Inflammatory macrophage (primary cell): Measurements from ENCODE around the gene BAD.
"Not testable (repeated sequence)": the region's sequence is repeated elsewhere in the genome, so short reads cannot be mapped to it uniquely, and the experiment has no call there.

Experiments used
- DNase-seq, 2 donors: peaks; one replicate each; pipeline ENCODE4 v3.0.0-alpha.2; 2020 to 2022
- total RNA-seq, 18 experiments: gene quantifications; one replicate each; lab custom pipeline; 2026; ENCODE audit warnings: mixed read lengths in 6 of 18, inconsistent platforms in 2 of 18; lab: John Stamatoyannopoulos, UW

Gene BAD
- total RNA-seq, result 6.7 to 27.8 (median 14.4) reads per million in 18 experiments

DNA sequence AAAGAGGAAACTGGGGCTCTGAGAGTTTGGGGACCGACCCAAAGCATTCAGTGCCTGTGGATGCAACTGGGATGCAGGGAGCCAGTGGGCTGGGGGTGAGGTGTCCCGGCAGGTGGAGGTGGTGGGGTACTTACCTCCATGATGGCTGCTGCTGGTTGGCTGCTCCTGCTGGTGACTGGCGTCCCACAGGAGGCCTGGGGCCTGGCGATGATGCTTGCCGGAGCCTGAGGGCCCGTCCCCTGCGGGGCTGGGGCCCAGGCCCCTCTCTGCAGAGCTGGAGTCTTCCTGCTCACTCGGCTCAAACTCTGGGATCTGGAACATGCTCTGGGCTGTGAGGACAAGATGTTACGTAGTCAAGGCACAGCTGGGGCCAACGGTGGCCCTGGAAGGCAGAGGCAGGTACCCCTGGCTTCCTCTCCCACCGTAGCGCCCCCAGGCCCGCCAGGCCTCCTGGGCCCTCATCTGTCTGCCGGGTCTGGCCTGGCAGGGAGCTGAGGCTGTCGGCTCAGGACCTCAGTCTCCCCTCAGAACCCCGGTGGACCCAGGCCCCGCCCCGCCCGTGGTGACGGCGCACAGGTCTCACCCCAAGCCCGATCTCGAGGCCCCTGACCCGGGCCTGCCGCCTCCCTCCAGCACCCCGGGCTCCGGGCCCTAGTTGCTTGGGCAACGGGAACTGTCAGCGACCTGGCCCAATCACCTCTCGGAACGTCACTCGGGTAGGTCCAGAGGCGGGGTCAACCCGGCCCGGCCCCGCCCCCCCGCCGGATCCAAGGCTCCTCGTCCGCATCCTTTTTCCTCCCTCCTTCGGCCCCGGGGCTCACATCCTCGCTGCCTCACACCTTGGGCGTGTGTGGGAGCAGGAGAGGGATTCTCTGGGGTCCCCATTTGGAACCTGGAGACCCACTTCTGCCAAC lies at the start of gene BAD:
BAD (minus strand) TSS at position 618 of the 914 bp plus-strand sequence; CDS start at position 321, 297 bp downstream.
- DNase-seq, result peak; percentile 92 to 94

DNA sequence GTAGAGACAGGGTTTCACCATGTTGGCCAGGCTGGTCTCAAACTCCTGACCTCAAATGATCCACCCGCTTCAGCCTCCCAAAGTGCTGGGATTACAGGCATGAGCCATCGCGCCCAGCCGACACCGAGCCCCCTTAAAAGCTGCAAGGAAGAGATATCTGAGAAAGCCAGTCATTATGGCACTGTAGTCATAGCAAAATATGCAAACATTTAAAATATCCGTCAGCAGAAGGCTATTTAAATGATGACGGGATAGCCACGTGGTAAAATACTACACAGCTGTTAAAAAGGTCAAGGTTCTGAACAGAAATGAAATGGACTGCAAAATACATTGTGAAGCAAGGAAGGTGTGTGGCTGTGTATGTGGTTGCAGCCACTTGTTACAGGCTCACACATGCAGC lies 49.1 kb upstream of the BAD start:
- no peak for DNase-seq

DNA sequence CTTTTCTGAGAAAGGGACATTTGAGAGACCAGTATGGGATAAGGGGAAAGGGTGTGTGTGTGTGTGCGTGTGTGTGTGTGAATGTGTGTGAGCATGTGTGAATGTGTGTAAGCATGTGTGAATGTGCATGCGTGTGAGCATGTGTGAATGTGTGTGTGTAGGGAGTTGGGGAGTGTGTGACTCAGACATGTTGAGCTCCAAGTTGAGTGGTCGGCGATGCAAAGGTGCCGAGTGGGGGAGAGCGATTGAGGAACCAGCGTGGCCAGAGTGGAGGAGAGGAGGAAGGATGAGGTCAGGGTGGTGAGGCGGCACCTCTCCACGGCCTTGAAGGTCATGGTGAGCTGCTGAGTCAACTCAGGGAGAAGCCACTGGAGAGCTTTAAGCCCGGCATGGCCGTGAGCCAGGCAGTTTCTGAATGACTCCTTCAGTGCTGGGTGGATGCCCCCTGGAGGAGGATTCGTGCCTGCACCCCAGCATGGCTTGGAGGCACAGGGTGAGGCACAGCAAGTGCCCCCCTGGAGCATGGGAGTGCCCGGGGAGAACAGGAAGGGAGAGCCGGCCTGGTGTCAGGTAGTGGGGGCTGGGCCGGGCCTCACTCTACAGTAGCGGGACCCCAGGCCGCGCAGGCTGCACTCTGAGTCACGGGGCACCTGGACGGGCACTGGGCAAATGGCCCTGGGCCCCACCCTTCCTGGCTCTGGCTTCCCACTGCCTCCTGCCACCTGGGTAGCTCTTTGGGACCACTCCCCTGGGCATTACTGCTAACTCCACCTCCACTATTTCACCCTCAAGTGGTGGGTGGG lies 47.3 kb upstream of the BAD start:
- DNase-seq, result peak; percentile 90 to 93

DNA sequence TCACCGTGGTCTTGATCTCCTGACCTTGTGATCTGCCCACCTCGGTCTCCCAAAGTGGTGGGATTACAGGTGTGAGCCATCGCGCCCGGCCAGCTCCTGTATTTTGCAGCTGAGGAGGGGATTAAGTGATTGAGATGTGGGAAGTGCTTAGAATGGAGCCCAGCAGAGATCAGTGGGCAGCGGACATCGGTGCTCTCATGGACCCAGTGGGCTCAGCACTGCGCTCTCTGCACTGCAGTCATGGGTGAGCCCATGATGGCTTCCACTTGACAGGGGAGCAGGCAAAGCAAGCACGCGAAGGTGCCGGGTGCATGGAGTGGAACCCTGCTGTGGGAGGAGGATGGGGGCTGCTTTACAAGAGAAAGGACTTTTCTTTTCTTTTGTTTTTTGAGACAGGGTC lies 46.4 kb upstream of the BAD start:
- DNase-seq, result no peak

DNA sequence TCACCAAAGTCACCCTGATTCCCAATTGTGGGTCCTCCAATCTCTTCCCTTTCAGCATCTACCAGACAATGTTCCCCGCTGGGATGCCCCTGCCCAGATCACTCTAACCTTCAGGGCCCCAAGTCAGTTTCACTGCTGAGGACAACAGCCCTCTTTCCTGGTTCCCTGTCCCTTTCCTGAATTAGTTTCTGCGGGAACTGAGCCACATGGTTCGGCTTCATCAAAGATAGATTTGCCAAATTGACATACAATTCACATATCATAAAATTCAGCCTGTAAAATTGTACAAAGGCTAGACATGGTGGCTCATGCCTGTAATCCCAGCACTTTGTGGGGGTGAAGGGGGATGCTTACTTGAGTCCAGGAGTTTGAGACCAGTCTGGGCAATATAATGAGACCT lies 43.5 kb upstream of the BAD start:
- DNase-seq, result no peak

DNA sequence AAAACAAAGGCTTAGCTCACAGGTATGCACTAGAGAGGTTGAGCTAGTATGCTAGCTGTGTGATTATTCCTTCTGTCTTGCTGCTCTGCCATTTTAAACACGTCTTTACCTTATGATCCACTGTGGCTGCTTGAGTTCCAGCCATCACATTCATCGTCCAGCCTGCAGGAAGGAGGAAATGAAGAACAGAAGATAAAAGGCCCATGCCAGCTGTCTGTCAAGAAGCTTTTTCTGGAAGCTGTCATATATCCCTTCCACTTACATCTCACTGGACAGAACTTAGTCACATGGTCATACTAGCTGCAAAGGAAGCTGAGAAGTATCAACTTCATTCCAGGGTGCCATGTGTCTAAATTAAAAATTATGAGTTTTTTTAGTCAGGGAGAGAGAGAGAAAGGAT lies 42.9 kb upstream of the BAD start:
- no peak for DNase-seq

DNA sequence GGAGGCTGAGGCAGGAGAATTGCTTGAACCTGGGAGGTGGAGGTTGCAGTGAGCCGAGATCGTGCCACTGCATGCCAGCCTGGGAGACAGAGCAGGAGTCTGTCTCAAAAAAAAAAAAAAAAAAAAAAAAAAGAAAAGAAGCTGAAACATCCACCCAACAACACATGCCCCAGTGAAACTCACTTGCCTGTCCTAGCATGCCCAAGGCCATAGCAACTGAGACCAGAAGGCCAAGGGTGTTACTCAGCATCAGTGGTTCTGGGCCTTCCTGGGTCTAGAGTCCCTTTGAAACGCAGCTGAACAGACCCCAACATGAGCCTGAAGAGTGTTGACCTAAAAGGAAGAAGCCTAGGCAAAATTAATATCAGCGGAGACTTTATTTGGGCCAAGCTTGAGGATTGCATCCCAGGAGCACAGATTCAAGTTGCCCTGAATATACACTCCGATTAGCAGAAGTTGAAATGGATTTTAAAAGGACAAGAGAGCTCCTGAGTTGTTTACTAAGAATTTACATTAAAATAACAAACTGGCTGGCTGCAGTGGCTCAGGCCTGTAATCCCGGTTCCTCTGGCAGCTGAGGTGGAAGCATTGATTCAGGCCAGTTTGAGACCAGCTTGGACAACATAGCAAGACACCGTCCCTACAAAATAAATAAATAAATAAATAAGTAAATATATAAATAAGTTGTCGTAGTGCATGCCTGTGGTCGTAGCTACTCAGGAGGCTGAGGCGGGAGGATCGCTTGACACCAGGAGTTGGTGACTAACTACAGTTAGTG lies 40.4 kb upstream of the BAD start:
- no peak for DNase-seq

DNA sequence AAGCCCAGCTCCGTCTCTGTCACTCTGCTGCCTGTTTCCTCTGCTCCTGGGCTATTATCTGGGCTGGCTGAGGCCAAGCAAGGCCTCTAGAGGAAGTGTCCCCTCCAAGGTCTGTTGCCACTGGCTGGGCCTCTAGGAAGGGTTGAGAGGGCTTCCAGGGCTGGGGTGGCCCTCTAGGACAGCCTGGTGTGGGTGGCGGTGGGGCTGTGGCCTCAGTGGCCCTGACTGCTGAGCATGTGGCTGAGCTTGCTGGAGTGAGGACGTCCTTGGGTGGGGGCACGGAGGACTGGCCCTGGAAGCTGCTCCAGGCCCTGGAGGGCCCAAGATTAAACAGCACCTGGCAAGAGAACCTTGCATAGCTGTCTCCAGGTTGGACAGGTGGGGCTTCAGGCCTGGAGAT lies 39.5 kb upstream of the BAD start:
- not testable (repeated sequence) for DNase-seq

DNA sequence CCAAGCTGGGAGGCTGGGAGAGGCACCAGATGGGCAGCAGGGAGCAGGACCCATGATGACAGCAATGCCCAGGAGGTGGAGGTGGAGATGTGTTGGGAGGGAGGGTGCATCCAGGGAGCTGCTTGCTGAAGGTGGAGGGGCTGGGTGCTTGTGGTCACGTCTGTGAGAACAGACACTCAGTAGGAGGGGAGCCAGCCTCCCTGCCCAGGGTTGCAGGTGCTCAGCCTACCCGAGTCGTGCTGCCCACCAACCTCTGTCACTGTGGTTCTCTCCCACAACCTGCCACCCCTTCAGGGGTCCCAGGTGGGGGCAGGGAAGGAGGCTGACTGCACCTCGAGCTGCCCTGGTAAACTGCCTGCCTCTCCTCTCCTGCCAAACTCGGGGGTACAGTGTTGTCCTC lies 38.9 kb upstream of the BAD start:
- DNase-seq, result no peak

DNA sequence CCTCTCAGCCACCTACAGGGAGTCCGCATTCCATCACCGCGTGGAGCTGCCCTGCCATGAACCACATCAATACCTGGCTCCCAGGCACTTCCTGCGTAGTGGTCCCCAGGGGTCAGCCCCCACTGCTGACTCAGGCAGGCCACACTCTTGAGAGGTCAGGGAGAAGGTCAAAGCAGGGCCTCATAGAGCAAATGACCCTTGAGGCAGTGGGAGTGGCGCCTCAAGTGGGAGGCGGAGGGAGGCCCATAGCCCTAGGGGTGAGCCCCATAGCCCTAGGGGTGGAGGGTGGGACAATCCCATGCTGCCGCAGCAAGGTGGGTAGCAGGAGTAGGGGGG lies 38.4 kb upstream of the BAD start:
- DNase-seq, result no peak

DNA sequence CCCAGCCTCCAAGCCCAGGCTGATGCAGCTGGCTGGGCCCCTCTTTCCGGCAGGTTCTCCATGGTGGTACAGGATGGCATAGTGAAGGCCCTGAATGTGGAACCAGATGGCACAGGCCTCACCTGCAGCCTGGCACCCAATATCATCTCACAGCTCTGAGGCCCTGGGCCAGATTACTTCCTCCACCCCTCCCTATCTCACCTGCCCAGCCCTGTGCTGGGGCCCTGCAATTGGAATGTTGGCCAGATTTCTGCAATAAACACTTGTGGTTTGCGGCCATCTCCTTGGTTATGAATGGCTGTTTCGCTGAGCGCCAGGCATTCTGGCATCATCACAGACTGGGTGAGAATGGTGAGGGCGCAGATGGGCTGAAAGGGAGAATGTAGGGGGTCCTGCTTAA lies 37.1 kb upstream of the BAD start:
- DNase-seq, result no peak

DNA sequence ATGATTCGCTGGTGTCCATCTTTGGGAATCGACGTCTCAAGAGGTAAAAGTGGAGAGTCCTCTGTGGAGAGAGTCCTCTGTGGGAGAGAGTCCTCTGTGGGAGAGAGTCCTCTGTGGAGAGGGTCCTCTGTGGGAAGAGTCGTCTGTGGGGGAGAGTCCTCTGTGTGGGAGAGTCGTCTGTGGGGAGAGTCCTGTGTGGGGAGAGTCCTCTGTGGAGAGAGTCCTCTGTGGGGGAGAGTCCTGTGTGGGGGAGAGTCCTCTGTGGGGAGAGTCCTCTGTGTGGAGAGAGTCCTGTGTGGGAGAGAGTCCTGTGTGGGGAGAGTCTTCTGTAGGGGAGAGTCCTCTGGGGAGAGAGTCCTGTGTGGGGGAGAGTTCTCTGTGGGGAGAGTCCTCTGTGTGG lies 36.6 kb upstream of the BAD start:
- no peak for DNase-seq

DNA sequence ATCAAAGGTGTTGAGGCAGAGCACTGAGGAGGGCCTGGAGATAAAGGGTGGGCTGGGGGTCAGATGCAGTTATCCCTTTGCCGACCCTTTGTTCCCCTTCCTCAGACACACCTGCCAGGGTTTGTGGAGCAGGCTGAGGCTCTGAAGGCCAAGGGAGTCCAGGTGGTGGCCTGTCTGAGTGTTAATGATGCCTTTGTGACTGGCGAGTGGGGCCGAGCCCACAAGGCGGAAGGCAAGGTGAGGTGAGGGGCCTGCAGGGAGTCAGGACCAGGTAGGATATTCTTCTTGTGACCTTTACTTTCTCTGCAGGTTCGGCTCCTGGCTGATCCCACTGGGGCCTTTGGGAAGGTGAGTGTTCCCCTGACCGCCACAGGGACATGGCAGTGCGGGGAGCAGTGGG lies 36.1 kb upstream of the BAD start:
- no peak for DNase-seq

DNA sequence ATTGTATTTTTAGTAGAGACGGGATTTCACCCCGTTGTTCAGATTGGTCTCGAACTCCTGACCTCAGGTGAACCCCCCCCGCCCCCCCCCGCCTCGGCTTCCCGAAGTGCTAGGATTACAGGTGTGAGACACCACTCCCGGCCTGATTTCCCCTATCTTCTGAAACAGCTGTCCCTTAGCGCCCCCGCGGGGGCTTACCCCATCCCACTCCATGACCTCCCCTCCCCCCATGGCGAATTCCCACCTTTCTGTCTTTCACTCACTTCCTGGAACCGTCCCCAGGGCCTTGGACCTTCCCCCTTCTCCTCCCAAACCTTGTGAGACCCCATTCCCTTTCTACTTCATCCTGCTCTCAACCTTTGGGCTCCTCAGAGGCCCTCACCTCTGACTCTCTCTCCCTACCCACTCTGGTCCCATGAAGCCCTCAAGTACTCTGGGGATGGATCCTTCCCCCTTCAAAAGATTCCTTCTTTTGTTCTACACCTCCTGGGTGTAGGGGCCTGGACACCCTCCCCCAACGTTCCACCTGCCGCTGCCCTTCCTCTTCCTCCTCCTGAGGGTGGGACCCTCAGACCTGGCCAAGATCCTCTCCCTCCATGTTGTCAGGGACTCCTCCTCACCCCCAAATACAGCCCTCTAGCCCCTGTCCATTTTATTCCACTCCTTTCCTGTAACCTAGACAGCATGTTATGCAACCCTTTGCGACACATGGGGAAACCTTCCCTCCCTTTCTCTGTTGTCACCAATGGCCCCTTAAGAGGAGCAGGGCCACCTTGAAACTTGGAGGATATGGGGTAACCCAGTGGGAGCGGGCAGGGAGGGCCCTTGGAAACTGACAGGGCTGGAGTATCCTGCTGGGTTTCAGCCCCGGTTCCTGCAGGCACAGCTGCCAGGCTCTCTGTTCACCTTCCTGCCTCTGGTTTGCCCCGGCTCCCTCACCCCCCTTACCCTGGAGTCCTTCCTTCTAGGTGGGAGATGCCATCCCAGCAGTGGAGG lies 34.6 kb upstream of the BAD start:
- peak in 1 of 2 donors; percentile 28 for DNase-seq

DNA sequence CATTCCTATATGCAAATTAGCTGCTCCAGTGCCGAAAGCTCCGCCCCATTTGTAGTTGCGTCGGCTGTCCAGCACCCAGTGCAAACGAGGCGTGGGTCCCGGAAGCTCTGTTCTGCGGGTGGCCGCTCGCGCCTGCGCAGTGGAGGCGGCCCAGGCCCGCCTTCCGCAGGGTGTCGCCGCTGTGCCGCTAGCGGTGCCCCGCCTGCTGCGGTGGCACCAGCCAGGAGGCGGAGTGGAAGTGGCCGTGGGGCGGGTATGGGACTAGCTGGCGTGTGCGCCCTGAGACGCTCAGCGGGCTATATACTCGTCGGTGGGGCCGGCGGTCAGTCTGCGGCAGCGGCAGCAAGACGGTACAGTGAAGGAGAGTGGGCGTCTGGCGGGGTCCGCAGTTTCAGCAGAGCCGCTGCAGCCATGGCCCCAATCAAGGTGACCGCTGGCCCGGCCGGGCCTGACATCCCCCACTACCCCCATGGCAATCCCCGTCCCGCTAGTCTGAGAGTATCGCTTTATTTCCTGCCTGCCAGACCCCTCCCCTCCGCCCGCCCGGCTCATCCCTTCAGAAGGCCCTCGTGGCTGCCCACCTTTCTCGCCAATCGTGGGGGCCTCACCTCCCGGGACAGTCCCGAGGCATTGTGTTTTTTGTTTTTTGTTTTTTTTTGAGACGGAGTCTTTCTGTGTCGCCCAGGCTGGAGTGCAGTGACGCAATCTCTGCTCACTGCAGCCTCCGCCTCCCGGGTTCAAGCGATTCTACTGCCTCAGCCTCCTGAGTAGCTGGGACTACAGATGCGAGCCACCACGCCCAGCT lies 33.7 kb upstream of the BAD start, which contains the start of gene PRDX5:
PRDX5 (plus strand) TSS at position 161 of the 805 bp plus-strand sequence; CDS start at position 256, 95 bp downstream.
- peak; percentile 98 to 99 for DNase-seq

DNA sequence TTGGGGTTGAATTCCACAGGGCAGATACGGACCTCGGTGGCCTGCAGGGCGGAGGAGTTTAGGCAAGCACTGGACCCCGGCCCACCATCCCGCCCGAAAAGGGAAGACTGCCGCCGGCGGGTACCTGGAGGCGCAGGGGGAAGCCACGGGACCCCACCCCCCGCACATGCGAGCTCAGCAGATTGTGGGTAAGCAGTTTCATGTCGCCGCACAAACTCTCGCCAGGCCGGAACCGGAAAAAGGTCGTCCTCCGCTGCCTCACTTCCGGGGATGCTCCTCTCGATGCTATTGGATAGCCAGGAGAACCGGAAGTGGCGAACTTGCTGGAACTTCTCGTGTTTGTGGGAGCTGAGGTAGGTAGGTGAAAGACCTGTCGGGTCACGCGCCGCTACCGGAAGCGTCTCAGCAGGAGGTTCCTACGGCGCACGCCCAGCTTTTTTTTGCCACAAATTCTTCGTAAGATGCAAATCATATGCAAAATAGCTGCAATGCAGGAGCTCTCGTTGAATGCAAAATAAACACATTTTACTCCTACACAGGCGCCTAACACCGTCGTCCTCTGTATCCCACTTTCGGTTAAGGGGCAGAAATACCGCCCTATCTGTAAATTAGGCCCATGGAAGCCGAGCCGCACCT lies 33.0 kb upstream of the BAD start, which contains the start of gene TRMT112:
TRMT112 (minus strand) TSS at position 235 of the 636 bp plus-strand sequence; CDS start at position 202, 33 bp downstream.
- peak; percentile 95 to 98 for DNase-seq

DNA sequence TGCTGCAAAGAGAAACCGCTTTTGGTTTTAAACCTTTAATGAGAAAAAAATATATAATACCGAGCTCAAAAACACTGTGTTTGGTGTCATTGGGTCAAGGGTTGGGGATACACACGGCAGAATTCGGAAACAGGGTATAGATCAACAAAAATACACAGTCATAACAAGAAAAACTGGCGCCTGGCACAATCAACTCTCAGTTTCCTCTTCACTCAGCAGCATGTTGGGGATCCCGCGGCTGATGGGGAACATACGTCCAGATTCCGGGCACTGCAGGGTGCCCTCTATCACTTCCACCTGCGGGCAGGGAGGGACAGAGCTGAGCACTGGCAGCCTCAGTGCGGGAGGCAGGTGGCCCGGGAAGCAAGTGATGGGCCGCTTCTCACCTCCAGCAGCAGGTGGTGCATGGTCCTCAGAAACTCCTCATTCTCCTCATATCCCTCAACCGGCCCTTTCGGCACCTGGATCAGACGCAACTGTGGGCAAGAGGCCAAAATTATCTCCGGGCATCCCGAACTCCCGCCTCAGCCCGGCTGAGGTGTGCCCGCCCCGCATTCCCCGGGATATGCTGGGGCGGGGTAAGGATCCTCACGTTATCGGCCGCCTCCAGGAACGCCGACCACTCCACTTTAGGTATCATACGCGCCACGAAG lies 32.3 kb upstream of the BAD start:
- no peak for DNase-seq

DNA sequence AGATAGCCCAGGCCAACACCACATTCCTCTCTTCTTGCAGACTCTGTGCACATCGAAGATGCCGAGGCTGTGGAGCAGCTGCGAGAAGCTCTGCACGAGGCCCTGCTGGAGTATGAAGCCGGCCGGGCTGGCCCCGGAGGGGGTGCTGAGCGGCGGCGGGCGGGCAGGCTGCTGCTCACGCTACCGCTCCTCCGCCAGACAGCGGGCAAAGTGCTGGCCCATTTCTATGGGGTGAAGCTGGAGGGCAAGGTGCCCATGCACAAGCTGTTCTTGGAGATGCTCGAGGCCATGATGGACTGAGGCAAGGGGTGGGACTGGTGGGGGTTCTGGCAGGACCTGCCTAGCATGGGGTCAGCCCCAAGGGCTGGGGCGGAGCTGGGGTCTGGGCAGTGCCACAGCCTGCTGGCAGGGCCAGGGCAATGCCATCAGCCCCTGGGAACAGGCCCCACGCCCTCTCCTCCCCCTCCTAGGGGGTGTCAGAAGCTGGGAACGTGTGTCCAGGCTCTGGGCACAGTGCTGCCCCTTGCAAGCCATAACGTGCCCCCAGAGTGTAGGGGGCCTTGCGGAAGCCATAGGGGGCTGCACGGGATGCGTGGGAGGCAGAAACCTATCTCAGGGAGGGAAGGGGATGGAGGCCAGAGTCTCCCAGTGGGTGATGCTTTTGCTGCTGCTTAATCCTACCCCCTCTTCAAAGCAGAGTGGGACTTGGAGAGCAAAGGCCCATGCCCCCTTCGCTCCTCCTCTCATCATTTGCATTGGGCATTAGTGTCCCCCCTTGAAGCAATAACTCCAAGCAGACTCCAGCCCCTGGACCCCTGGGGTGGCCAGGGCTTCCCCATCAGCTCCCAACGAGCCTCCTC lies 31.4 kb upstream of the BAD start:
- DNase-seq, result not testable (repeated sequence)
